ENCODE results near the gene BCLAF1.

The BCLAF1 gene

DNA sequence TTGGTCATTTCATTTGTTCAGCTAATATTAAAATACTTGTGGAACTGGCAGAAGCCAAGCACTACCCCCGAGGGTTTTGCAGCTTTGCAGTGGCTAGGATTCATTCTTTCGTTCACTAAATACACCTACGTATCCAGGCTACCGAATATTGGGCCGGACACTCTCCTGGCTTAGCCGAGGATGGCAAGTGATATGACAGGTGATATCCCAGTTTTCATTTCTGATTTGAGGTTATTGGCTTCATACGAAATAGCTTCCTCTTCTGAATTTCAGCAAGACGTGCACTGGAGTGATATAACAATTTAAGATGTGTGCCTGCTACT, 39.0 kb downstream of the BCLAF1 start:
- peak overlapping the region; percentile 85 for H3K4me3 ChIP-seq

DNA sequence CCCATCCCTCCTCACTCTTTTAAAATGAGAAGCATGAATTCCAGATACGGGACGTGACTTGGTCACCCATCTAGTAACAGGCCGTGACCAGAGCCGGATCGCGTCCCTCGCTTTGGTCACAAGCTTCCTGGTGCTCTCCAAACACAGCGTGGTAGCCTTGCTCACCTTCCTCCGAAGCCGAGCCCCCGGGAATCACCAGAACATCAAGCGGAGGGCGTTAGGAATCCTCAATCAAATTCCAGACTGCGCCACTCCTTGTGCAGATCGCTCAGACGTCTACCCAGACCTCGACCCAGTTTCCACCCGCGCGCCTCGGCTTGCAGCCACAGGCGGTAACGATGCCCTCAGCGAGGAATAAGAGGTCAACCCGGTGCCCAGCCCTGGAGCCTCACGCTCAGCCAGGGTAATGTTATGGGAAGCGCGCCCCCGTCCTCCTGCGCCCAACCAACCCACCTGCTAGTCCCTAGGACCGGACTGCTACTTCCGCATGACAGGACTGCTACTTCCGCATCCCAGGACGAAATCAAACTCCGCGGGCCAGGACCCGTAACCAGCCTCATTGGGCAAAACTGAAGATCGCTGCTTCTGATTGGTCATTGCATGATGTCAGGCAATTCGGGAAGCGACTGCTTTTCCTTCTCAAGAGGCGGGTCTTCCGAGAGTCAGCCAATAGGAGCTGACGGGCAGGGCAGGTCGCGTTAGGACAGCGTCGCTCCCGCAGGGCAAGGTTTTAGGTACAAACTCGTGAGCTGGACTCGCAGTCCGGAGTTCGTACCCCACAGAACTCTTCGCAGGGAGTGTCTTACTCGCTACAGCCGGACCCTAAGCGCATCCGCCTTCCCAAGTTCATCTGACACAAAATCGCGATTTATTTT, 39.6 kb downstream of the BCLAF1 start, which contains the start of gene MTFR2:
MTFR2 (minus strand) TSS at position 501 of the 875 bp plus-strand sequence. CDS start 1,212 bp downstream, outside the sequence.
- in situ Hi-C loops (cut with MboI; ENCODE audit: low sequenced_read_pairs), result no loop called here
- H3K4me3 ChIP-seq, result peak within 1 kb of the TSS; percentile 85
- DNase-seq (ENCODE audit: low spot score in 2 of 2), result peak; percentile 96 to 97
- peaks cover 7% of the 10 kb centered on the region for H3K36me3 ChIP-seq (replicated peaks)
- H3K9me3 ChIP-seq, result no peaks in the 10 kb centered on the region
- no peaks in the 10 kb centered on the region for H3K27me3 ChIP-seq (ENCODE audit: low read depth)
- H3K4me1 ChIP-seq, result peaks cover 17% of the 10 kb centered on the region

More for the DNA sequence above, 39.0 kb downstream of the BCLAF1 start:
- peaks cover 22% of the 10 kb centered on the region for H3K4me1 ChIP-seq
- DNase-seq (ENCODE audit: low spot score in 2 of 2), result no peak
- H3K36me3 ChIP-seq (replicated peaks), result peaks cover 7% of the 10 kb centered on the region
- no peaks in the 10 kb centered on the region for H3K9me3 ChIP-seq
- H3K27me3 ChIP-seq (ENCODE audit: low read depth), result no peaks in the 10 kb centered on the region
- in situ Hi-C loops (cut with MboI; ENCODE audit: low sequenced_read_pairs), result no loop called here

DNA sequence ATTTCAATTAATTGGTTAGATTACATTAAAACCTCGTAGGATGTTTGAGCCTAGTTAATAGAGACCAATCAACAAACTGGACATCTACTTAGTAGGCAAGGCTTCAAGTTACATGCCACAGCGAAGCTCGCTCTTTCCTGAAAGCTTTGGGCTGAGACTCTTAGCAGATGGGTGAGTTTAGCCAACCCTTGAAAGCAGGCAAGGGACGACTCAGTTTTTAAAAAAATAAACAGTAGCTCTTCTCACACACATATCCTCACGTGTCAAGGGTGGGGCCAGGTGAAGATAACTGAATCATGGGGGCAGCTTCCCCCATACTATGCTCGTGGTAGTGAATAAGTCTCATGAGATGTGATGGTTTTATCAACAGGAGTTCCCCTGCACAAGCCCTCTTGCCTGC, 40.3 kb downstream of the BCLAF1 start:
- H3K36me3 ChIP-seq (replicated peaks), result peaks cover 11% of the 10 kb centered on the region
- DNase-seq (ENCODE audit: low spot score in 2 of 2), result peak in 1 of 2 experiments; percentile 23

DNA sequence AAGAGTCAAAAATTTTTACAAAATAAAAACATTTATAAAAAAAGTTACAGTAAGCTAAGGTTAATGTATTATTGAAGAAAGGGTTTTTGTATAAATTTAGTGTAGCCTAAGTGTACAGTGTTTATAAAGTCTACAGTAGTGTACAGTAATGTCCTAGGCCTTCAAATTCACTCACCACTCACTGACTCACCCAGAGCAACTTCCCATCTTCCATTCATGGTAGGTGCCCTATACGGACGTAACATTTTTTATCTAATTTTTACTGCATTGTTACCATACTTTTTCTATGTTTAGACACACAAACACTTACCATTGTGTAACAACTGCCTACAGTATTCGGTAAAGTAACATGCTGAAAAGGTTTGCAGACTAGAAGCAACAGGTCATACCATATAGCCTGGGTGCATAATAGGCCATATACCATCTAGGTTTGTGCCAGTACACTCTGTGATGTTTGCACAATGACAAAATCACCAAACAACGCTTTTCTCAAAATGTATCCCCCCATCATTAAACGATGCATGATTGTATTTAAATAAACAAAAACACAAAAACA, 45.5 kb downstream of the BCLAF1 start:
- no peaks in the 10 kb centered on the region for H3K27me3 ChIP-seq (ENCODE audit: low read depth)
- peaks cover 8% of the 10 kb centered on the region for H3K4me1 ChIP-seq
- H3K36me3 ChIP-seq (replicated peaks), result peaks cover 33% of the 10 kb centered on the region
- H3K4me3 ChIP-seq, result no peak overlapping the region
- in situ Hi-C loops (cut with MboI; ENCODE audit: low sequenced_read_pairs), result no loop called here
- no peaks in the 10 kb centered on the region for H3K9me3 ChIP-seq
- DNase-seq (ENCODE audit: low spot score in 2 of 2), result no peak

More for the DNA sequence above, 40.3 kb downstream of the BCLAF1 start:
- no peaks in the 10 kb centered on the region for H3K27me3 ChIP-seq (ENCODE audit: low read depth)
- peaks cover 16% of the 10 kb centered on the region for H3K4me1 ChIP-seq
- H3K4me3 ChIP-seq, result peak overlapping the region; percentile 85
- H3K9me3 ChIP-seq, result no peaks in the 10 kb centered on the region
- in situ Hi-C loops (cut with MboI; ENCODE audit: low sequenced_read_pairs), result no loop called here

DNA sequence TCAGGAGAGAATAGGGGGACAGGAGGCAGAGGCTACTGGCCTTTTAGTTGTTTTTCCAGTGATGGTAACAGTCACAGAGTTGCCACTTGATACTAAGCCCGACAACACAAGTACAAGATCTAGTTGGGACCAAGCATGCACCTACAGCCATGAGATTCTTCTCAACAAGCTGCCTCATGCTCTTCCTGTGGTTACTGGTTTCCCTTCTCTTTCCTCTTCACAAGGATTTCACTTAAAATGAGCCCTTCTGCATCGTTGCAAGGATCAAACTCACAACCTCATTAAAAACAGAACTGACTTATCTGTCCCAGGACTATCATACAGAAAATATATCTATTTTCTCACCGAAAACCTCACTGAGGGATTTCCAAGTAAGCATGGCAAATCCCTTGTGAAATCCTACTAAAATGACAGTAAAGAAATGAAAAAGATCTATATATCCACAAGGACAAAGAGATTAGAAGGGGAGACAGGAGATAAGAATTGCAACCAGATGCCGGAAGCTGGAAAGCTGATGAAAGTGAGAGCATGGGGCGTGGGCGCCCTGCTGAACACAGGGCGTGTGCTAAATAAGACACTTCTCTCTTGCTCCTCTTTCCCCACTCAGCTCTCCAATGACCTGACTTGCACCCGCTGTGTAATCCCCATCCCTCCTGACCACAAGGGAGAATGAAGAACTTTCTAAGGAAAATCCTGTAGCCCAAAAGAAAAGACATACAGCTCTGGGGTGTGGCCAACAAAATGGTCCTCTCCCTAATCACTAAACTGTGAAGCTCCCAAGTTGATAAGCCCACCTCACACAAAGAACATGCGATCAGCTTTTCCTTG, 53.0 kb downstream of the BCLAF1 start:
- Histone ChIP-seq H3K27me3 (ENCODE audit: low read depth) (no peaks in the 10 kb centered on the region), H3K9me3 (no peaks in the 10 kb centered on the region), H3K4me3 (no peak overlapping the region), H3K4me1 (no peaks in the 10 kb centered on the region), H3K36me3 (replicated peaks) (peaks cover 24% of the 10 kb centered on the region)
- no peak for DNase-seq (ENCODE audit: low spot score in 2 of 2)
- in situ Hi-C loops (cut with MboI; ENCODE audit: low sequenced_read_pairs), result no loop called here

DNA sequence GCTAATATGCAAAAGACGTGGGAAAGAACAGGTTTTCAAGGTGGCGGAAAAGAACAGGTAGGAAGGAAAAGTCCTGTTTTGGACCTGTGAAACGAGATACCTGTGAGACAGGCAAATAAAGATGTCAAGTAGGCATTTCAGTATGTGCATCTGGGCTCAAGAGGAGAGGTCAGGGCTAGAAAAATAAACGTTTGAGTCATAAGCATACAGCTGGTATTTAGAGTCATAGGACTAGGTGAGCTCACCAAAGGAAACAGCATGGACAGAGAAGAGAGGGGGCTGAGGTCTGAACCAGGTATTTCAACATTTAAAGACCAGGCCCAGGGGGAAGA, 54.4 kb downstream of the BCLAF1 start:
- Histone ChIP-seq H3K4me1 (no peaks in the 10 kb centered on the region), H3K9me3 (no peaks in the 10 kb centered on the region), H3K27me3 (ENCODE audit: low read depth) (no peaks in the 10 kb centered on the region), H3K4me3 (no peak overlapping the region), H3K36me3 (replicated peaks) (peaks cover 20% of the 10 kb centered on the region)
- DNase-seq (ENCODE audit: low spot score in 2 of 2), result no peak
- in situ Hi-C loops (cut with MboI; ENCODE audit: low sequenced_read_pairs), result no loop called here

DNA sequence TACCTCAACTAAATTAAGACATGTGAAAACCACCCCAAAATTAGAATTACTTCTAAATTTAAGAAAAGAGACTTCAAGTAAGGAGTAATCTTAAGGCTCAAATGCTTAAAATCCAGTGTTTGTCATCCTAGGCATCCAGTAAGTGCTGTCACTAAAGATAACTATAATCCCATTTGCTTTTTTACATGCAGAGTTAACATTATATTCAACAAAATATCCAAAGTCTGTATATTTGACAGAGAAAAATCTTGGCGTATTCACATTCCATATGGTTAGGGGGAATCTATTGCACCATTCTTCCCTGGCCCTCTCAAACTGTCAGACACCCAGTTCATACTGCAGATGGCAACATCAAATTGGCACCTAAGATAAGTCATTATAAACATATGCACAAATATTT, 56.9 kb downstream of the BCLAF1 start:
- no peak for DNase-seq (ENCODE audit: low spot score in 2 of 2)
- Histone ChIP-seq H3K4me3 (no peak overlapping the region), H3K9me3 (no peaks in the 10 kb centered on the region), H3K27me3 (ENCODE audit: low read depth) (no peaks in the 10 kb centered on the region), H3K4me1 (no peaks in the 10 kb centered on the region), H3K36me3 (replicated peaks) (peaks cover 7% of the 10 kb centered on the region)
- in situ Hi-C loops (cut with MboI; ENCODE audit: low sequenced_read_pairs), result no loop called here

DNA sequence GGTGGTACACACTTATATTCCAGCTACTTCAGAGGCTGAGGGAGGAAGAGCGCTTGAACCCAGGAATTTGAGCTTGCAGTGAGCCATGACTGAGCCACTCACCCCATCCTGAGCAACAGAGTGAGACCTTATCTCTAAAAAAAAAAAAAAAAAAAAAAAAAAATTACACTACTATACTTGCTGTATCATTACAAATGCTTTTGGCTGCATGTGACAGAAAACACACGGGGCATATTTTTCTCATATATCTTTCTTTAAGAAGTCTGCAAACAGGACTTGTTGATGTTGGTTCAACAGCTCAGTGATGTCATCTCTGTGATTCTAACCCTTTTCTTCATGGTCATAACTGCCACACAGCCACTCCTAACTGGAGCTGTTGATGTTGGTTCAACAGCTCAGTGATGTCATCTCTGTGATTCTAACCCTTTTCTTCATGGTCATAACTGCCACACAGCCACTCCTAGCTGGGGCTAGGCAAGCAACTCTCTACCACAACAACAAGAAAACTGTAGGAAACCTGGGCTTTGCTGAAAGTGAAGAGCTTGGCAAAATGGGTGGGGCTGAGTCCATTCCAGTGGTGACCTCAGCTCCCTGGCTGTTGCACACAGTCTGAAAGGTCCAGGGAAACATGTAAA, 59.3 kb downstream of the BCLAF1 start:
- H3K4me3 ChIP-seq, result no peak overlapping the region
- H3K9me3 ChIP-seq, result no peaks in the 10 kb centered on the region
- no peaks in the 10 kb centered on the region for H3K27me3 ChIP-seq (ENCODE audit: low read depth)
- peaks cover 3% of the 10 kb centered on the region; the same call in 1 of the 2 replicates for H3K36me3 ChIP-seq (replicated peaks)
- DNase-seq (ENCODE audit: low spot score in 2 of 2), result no peak
- 0 out of 2 replicates have a peak, but pooled peaks cover 2% of the 10 kb centered on the region for H3K4me1 ChIP-seq
- in situ Hi-C loops (cut with MboI; ENCODE audit: low sequenced_read_pairs), result no loop called here

DNA sequence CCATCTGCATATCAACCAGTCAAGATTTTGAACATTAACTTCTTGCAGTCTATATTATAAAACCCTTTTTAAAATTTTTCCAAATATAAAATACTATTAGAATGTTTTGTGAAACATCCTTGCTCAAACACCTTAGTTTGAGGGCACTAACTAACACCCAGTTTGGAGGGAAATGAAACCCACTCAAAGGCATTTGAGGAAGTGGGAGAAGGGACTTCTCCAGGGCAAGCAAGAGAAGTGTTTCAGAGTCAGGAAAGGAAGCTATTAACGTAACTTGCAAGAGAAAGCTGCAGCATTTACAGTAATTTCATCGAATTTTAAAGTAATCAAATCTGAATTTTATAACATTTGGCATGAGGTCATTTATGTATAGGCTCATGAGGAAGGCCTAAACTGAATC, 60.8 kb downstream of the BCLAF1 start:
- Histone ChIP-seq H3K36me3 (replicated peaks) (peaks cover 3% of the 10 kb centered on the region; the same call in 1 of the 2 replicates), H3K27me3 (ENCODE audit: low read depth) (no peaks in the 10 kb centered on the region), H3K4me1 (0 out of 2 replicates have a peak, but pooled peaks cover 2% of the 10 kb centered on the region), H3K4me3 (no peak overlapping the region), H3K9me3 (no peaks in the 10 kb centered on the region)
- in situ Hi-C loops (cut with MboI; ENCODE audit: low sequenced_read_pairs), result loop anchor here (10.0 kb wide), 1 partner anchor 694 kb away; no protein-coding TSS in a partner anchor
- DNase-seq (ENCODE audit: low spot score in 2 of 2), result no peak

DNA sequence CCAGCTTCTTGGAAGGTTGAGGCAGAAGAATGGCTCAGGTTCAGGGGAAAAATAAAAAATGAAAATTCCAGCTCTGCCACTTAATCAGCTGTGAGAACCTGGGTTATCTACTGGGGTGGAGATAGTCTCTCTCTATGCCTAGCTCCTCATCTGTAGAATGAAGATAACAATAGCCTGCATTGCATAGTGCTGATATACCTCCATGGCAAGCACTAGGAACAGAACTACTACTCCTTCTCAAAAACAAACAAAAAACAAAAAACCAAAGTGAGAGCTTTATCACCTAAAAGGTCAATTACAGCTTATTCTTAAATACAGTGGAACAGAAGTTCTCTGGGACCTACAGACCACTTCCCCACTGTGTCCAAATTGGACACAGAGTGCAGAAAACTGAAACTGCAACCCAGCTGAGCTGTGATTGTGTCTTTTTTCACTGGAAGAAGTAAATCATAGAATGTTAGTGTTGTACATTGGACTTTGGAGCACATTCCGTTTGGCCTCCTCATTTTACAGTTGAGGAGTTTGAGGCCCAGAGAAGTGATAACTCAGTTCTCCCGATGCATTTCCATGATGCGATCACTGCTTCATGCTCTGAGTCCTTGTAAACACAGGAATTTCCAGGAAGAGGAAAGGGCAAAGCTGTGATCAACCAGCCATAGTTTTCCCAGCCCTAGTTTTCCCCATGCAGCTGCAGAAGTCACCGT, 62.8 kb downstream of the BCLAF1 start:
- H3K4me3 ChIP-seq, result no peak overlapping the region
- H3K4me1 ChIP-seq, result 0 out of 2 replicates have a peak, but pooled peaks cover 2% of the 10 kb centered on the region
- H3K9me3 ChIP-seq, result no peaks in the 10 kb centered on the region
- DNase-seq (ENCODE audit: low spot score in 2 of 2), result no peak
- H3K27me3 ChIP-seq (ENCODE audit: low read depth), result no peaks in the 10 kb centered on the region
- H3K36me3 ChIP-seq (replicated peaks), result no peaks in the 10 kb centered on the region
- in situ Hi-C loops (cut with MboI; ENCODE audit: low sequenced_read_pairs), result loop anchor here (10.0 kb wide), 1 partner anchor 692 kb away; no protein-coding TSS in a partner anchor

DNA sequence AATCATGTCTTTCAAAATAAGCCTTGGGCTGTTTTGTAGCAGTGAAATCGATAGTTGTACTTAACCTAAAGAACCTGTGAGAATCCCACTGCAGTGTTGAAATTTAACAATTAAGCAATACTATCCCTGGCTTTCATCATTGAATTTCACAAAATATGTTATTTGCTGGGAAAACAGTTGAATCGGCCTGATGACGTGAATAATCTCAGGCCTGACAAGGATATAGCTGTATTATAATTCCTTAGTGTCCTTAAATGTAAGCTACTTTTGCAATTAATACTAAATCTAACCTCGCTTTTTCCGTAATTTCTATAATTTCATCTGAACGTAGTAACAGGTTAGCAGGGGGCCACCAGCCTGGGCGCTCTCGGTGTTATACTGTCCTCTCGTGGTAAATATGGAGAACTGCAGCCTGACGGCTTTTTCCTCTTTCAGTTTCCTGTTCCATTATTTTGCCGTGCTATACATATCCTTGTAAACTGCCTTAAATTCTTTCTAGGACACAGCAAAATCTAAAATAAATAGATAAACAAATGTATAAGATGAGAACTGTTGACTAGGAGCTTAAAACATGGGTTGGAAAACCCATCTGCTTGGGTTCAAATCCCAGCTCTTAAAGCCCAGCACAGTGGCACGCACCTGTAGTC, 63.5 kb downstream of the BCLAF1 start:
- in situ Hi-C loops (cut with MboI; ENCODE audit: low sequenced_read_pairs), result loop anchor here (10.0 kb wide), 1 partner anchor 691 kb away; no protein-coding TSS in a partner anchor
- Histone ChIP-seq H3K4me1 (0 out of 2 replicates have a peak, but pooled peaks cover 2% of the 10 kb centered on the region), H3K27me3 (ENCODE audit: low read depth) (no peaks in the 10 kb centered on the region), H3K36me3 (replicated peaks) (no peaks in the 10 kb centered on the region), H3K4me3 (no peak overlapping the region), H3K9me3 (no peaks in the 10 kb centered on the region)
- peak; percentile 31 to 62 for DNase-seq (ENCODE audit: low spot score in 2 of 2)

DNA sequence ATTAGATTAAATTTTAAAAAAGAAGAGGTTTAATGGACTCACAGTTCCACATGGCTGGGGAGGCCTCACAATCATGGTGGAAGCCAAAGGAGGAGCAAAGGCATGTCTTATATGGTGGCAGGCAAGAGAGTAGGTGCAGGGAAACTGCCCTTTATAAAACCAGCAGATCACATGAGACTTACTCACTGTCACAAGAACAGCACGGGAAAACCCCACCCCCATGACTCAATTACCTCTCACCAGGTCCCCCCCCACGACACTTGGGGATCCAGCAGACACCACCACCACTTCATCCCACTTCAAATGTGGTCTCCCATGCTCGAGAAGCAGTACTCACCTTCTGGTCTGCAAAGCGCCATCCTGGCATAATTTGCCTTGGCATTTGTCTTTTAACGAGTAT, 64.2 kb downstream of the BCLAF1 start:
- H3K4me3 ChIP-seq, result no peak overlapping the region
- no peaks in the 10 kb centered on the region for H3K9me3 ChIP-seq
- no peaks in the 10 kb centered on the region for H3K36me3 ChIP-seq (replicated peaks)
- no peaks in the 10 kb centered on the region for H3K27me3 ChIP-seq (ENCODE audit: low read depth)
- in situ Hi-C loops (cut with MboI; ENCODE audit: low sequenced_read_pairs), result loop anchor here (10.0 kb wide), 1 partner anchor 691 kb away; no protein-coding TSS in a partner anchor
- 0 out of 2 replicates have a peak, but pooled peaks cover 2% of the 10 kb centered on the region for H3K4me1 ChIP-seq
- DNase-seq (ENCODE audit: low spot score in 2 of 2), result no peak
